EH (cell line): ENCODE results near the gene CDK5RAP2.
"Not testable (repeated sequence)": the region's sequence is repeated elsewhere in the genome, so short reads cannot be mapped to it uniquely, and the experiment has no call there.

ENCODE experiments used
- DNase-seq: peaks from one replicate; pipeline ENCODE4 v3.0.0-alpha.2; 2015; ENCODE audit warnings: low read depth

CDK5RAP2 gene

DNA sequence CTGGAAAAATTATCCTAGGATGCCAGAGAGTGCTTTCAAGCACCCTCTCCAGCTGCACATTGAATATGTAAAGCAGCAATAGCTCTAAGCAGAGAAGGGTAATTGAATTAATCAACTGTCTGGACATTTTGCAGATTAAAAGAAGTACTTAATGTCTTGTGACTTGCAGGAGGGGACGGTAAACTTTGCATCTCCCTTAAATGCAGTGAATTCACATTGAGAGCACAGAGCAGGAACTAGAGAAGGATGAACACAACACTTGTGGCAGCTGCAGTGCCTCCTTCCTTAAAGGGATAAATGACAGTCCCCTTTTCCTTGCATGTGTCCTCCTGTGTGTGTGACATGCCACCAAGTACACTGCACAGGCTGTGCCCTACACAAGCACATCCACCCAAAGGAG is 7.4 kb upstream of the CDK5RAP2 start:
- DNase-seq: no peak

DNA sequence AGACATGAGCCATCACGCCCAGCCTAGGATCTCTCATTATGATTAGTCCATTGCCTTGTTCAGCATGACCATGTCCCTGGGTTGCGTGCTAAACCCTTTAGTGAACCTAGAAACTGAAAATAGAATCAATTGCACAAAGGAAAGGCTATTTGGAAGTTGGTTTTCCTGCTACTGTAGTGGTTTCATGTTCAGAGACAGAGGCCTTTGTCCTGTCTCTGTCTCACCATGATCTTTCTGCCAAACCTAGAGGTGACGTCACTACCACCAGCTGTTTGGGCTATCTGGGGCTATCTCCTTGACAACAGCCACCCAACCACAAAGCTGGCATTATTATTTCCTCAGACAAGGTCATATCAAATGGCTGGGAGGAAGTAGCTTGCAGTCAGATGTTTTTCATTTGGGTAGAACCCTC is 4.0 kb upstream of the CDK5RAP2 start:
- DNase-seq: peak; percentile 89

DNA sequence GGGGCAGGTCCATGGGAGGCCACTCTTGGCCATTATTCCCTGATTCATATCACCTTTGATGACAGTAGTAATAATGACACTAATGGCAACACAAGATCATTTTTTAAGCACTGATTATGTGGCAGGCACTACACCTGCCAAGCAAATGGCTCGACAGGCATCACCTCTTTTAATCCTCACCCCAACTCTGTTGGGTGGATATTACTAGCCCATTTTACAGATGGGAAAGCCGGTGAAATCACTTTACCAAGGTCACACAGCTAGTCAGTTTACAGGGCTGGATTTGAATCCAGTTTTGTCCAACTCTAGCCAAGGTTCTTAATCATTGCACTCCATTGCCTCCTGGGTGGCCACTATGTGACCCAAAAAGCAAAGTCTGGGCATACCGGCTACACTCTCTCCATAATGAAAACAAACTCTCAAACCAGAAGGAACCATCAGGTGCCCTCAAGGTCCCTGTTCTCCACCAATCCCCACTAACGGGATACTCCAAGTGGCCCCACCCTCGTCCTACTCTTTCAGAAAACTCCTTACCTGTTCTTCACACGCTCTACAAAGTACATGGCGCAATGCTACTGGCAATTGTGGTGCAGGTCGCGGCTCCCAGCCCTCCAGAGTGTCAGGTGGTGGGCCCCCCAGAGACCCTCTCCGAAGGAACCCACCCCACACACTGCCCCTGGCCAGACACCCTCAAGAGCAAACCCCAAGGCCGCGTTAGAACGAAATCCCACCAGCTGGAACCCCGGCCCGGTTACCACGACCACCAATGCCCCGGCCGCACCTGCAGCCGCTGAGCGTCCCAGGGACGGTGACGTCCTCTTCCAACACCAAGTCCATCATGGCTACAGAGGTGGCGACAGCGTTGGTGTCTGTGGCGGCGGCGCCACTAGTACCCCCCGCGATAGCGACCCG is 572 bp downstream of the CDK5RAP2 start:
- peak; percentile 8 for DNase-seq

- DNase-seq: no peak
Measured at GRCh38 chr9:120574473-120574872, 5.5 kb downstream of the CDK5RAP2 start.

DNA sequence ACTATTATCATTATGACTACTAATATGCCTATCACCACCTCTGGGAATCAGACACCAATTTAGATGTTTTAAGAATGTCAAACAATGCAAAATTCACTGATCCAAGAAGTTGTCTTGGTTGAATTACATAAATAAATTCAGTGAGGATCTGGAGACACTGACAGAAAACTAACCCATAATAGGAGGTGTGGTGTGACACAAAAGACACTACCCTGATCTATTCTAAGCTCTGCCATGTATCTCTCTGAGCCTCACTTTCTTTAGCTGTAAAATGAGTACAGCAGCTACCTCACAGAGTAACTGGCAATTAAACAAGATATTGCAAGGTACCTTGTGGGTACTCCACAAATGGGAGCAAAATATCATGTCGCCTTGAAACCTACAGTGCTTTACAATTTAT is 7.5 kb downstream of the CDK5RAP2 start:
- DNase-seq: no peak

DNA sequence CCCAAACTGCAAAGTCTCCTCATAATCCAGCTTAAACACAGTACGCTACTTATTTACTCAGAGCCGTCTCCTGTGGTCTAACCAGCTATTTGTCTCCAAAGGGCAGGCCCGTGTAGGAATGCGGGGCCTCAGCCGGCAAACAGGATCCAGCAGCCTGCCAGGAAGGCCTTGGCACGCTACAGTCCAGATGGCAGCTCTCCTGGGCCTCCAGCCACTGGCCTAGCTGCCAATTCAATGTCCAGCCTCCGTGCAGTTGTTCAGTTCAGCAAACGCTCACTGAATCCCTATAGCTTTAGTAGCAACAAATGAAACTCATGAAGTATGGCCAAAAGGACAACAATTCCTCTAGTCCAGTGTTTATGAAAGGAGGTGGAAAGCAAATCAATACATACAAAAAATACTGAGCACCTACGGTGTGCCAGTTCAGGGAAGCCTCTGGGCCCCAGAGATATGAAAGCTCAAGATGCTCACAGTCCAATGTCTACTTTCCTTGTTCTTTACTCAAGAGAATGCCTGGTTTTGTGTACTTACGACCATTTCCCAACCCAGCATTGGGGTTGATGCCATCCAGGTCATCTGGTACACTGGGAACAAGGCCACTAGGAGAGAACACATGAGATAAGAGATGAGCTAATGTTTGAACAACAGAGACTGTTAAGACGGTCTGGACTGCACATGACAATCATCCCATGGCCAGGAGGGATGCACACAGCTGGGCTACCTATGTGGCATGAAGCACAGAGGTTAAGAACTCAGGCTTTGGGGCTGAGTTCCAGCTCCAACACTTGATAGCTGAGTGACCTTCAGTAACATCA is 8.3 kb downstream of the CDK5RAP2 start:
- peak; percentile 85 for DNase-seq

- no peak for DNase-seq
Measured at GRCh38 chr9:120570296-120570695, 9.7 kb downstream of the CDK5RAP2 start.

GRCh38 chr9:120569556-120569955 is 10.4 kb downstream of the CDK5RAP2 start:
- no peak for DNase-seq

GRCh38 chr9:120568816-120569215 is 11.2 kb downstream of the CDK5RAP2 start:
- no peak for DNase-seq

GRCh38 chr9:120567874-120568273 is 12.1 kb downstream of the CDK5RAP2 start:
- DNase-seq: no peak

GRCh38 chr9:120567081-120567480 is 12.9 kb downstream of the CDK5RAP2 start:
- DNase-seq: no peak

DNA sequence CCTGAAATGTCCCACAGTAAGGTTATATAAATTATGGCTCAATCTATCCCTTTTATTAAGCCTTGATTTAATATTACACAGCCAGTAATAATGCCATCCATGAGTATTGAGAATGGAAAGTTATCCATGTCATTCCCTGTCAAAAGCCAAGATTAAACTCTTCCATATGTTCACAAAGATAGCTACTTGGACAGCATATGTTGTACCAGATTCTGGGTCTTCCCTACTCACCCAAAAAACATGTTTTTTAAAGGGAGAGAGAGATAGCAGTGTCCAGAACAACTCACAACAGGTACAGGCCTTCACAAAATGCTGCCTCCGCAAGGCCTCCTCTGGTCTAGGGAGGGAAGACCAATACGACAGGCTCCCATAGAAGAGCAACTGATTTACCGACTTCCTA is 15.4 kb downstream of the CDK5RAP2 start:
- no peak for DNase-seq

DNA sequence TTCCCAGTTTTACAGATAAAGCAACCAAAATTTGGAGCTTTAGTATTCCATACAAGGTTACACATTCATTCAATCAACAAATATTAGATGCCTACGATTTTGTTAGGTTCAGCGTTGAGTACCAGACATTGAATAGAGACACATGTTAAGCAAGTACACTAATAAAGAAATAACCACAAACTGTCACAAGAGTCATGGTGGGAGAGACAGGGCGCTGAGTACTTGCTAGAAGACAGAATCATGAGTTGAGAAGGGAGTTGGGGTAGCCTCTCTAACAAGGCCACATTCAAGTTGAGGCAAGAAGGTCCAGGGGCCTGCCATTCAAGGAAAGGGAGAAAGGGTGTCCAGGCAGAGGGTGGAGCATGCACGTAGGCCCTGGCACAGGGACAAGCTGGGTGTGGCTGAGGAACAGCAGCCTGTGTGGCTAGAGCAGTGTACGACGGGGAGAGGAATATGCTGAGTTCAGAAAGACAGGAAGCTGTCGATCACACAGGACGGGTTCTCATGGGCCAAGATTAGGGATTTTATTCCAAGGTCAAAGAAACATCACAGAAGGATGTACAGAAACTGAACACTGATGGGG is 17.0 kb downstream of the CDK5RAP2 start:
- DNase-seq: no peak

DNA sequence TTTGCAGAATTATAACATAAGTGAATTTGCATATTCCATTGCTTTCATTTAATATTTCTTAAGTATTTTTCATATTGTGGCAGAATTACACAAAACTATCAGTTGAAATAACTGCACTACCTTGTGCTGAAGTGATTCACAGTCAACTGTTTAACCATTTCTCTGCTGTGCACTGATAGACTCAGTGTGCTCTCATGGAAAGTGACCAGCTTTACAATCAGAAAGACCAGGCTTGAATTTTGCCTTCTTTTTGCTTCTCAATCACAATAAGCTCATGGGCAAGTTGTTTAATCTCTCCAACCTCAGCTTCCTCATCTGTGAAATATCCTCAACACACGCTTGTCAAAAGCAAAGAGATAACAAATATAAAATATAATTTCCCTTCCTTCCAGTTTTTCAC is 18.3 kb downstream of the CDK5RAP2 start:
- no peak for DNase-seq

DNA sequence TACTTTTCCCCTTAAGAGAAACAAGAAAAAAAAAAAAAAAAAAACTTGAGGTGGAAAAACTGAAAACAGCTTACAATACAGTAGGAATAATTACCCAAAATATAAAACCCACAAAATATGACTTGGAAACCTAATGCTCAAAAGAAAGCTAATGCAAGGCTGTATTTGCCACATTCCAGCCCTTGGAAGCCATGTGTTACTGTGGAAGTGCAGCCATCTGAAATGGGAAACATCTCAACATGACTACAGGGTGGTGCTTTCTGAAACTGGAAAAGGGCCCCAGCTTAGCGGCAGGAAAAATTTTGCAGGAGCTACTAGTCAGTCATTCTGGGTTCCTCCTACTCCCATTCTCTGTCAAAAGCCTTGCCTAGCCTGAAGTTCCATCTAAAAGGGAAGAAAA is 20.4 kb downstream of the CDK5RAP2 start:
- no peak for DNase-seq

GRCh38 chr9:120558454-120558853 is 21.5 kb downstream of the CDK5RAP2 start:
- DNase-seq: no peak

DNA sequence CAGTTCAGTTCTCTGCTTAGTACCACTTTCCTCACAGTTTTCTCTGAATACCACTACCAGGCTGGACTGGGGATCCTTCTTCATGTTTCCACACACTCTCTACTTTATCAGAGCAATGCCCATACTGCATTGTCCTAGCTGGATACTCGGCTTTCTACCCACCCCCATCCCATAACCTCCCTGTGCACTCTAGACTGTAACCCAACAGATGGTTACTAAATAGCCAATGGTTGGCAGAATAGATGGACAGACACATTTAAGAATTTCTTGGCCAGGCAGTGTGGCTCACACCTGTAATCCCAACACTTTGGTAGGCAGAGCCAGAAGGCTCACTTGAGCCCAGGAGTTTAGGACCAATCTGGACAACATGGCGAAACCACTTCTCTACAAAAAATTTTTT is 22.8 kb downstream of the CDK5RAP2 start:
- DNase-seq: no peak

- no peak for DNase-seq
Measured at GRCh38 chr9:120556775-120557174, 23.2 kb downstream of the CDK5RAP2 start.

GRCh38 chr9:120555839-120556238 is 24.1 kb downstream of the CDK5RAP2 start:
- no peak for DNase-seq

DNA sequence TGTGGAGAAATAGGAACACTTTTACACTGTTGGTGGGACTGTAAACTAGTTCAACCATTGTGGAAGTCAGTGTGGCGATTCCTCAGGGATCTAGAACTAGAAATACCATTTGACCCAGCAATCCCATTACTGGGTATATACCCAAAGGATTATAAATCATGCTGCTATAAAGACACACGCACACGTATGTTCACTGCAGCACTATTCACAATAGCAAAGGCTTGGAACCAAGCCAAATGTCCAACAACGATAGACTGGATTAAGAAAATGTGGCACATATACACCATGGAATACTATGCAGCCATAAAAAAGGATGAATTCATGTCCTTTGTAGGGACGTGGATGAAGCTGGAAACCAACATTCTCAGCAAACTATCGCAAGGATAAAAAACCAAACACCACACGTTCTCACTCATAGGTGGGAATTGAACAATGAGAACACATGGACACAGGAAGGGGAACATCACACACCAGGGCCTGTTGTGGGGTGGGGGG is 27.7 kb downstream of the CDK5RAP2 start:
- DNase-seq: not testable (repeated sequence)

GRCh38 chr9:120545701-120546550 is 34.0 kb downstream of the CDK5RAP2 start:
- peak; percentile 48 for DNase-seq

DNA sequence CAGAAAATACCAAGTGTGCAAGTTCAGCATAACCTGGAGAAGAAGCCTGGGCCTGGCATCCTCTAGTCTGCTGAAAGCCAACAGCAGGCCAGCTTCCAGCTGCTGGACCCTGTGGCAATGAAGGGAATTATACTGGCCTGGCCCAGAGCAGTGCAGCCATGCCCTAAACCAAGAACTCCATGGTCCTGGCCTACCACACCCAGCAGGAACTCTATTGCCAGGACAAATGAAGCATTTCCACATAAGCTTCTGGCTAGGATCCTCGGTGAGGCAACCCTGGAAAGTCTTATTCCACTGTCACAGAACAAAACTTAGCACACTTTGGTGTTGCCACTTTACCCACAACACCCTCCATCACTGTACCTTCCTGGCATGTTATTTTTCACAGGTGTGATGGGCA is 35.5 kb downstream of the CDK5RAP2 start:
- no peak for DNase-seq
